ENCODE measurements around the gene KCTD3.
A peak's percentile ranks its signal among the peaks of the same experiment; 100 is the strongest.

The KCTD3 gene

DNA sequence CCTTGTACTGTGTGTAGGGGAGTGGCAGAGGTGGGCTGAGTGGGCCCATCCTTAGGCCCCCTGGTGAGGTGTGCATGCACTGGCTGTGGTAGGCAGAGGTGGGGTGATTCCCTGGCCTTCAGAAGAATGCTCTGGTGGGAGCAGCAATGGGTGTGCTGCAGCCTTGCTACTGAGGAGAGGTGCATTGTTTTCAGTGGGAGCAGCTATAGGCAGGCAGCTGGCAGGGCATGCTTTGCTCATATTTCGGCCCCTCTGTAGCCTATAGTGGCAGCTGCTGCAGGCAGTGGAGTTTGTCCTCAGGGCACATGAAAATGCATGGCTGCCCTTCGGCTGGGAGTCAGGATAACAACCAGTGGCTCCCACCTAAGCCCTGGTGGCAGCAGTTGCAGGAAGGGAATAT, 10.1 kb upstream of the KCTD3 start:
- DNase-seq (ENCODE audit: low read depth, low spot score) = no peak

GRCh38 chr1:215557504-215557903, 9.6 kb upstream of the KCTD3 start:
- DNase-seq (ENCODE audit: low read depth, low spot score) = no peak

GRCh38 chr1:215557992-215558626, 9.0 kb upstream of the KCTD3 start:
- no peak for DNase-seq (ENCODE audit: low read depth, low spot score)

DNA sequence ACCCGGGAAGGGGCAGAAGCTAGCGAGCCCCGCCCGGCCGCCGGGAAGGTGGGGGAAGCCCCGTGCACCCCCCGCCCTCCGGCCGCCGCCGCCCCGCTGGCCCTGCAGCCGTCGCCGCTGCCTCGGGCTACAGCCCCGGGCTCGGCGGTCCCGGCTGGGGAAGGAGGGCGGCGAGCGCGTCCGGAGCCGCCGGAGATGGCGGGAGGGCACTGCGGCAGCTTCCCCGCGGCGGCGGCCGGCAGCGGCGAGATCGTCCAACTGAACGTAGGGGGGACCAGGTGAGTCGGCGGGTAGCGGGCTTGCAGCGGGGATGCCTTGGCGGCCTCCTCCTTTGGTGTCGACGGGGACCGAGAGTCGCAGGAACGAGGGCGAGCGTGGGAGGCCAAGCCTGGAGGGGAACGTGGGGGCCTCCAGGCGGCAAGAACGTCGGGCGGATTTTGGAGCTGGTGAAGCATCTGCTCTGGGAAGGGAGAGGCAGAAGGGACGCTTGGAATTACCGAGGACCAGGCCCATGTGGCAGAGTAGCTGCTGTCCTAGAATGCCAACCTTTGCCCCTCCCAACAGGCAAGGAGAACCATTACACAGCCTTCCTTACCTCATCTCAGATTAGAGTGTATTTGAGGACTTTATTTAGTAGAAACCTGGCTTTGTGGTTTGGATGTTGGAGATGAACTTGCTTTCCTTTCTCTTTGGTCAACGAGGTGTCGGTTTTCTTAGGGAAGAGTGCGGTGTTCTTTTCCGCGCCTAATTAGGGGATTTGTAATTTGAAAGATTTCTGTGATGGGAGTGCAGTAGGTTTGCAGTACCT, 591 bp downstream of the KCTD3 start:
- DNase-seq (ENCODE audit: low read depth, low spot score) = peak; percentile 71

- DNase-seq (ENCODE audit: low read depth, low spot score) = no peak
Measured at GRCh38 chr1:215568299-215568692, 1.2 kb downstream of the KCTD3 start.

DNA sequence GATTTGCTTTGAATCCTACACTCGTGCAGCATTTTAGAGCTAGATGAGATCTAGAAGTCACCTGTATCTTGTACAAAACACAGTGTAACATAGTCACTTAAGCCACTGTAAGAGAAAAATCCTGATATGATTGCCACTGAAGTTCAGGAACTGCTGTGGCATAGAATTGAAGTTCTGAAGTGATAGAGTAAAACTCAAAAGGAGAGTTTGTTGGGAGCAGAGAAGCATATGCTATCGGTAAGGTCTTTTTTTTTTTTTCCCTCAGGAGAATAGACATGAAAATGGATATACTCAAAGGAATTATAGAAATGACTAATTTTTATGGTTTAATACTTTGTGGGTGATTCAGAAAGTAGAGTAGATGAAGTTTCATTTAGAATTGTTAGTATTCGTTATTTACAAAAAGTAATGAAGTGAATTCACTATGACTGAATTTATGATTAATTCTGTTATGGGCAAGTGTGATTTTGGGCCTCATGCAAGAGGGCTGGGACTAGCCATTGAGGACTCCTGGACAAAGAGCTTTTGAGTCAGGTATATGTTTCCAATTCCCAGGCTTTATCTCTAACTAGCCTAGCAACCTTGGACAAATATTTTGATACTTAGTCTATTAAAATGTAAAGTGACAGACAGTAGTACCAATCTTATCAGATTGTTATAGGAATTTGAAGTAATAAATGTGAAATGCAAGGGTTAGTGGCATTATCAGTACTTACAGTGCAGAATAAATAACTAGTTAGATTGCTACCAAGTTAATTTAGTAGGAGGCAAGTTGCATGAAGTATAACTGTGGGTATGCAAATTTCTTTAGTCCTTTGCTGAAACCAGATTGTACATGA, 3.1 kb downstream of the KCTD3 start:
- DNase-seq (ENCODE audit: low read depth, low spot score) = no peak

GRCh38 chr1:215581896-215582295, 14.8 kb downstream of the KCTD3 start:
- no peak for DNase-seq (ENCODE audit: low read depth, low spot score)

DNA sequence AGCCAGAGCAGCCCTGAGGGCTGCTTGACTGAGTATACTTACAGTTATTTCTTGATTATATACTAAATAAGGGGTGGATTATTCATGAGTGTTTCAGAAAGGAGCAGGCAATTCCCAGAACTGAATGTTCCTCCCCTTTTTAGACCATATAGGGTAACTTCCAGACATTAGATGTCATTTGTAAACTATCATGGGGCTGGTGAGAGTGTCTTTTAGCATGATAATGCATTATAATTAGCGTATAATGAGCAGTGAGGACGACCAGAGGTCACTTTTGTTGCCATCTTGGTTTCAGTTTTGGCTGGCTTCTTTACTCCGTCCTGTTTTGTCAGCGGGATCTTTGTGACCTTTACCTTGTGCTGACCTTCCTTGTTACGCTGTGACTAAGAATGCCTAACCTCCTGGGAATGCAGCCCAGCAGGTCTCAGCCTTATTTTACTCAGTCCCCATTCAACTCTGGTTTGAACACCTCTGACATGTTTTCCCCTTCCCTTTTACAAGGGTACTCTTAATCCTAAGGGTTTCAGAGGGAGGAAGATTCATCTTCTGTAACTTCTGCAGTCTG, 16.2 kb downstream of the KCTD3 start:
- peak; percentile 72 for DNase-seq (ENCODE audit: low read depth, low spot score)

DNA sequence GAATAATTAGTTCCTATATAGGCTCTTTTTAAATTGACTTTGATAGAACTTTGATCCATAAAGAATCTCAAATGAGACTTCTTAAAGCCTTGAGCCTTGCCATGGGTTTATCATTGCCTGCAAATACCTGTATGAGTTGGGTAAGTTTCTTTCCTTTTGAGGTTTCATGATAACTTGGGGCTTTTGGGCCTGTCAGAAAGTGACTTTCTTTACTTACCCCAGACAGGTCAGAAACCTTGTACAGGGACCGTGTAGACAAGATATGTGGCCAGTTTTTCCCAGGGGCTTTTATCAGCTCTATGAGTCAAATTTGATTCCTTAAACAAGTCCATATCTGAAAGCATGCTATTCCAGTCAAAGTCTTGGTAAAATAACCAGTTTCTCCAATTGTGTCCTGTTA, 17.3 kb downstream of the KCTD3 start:
- DNase-seq (ENCODE audit: low read depth, low spot score) = no peak

DNA sequence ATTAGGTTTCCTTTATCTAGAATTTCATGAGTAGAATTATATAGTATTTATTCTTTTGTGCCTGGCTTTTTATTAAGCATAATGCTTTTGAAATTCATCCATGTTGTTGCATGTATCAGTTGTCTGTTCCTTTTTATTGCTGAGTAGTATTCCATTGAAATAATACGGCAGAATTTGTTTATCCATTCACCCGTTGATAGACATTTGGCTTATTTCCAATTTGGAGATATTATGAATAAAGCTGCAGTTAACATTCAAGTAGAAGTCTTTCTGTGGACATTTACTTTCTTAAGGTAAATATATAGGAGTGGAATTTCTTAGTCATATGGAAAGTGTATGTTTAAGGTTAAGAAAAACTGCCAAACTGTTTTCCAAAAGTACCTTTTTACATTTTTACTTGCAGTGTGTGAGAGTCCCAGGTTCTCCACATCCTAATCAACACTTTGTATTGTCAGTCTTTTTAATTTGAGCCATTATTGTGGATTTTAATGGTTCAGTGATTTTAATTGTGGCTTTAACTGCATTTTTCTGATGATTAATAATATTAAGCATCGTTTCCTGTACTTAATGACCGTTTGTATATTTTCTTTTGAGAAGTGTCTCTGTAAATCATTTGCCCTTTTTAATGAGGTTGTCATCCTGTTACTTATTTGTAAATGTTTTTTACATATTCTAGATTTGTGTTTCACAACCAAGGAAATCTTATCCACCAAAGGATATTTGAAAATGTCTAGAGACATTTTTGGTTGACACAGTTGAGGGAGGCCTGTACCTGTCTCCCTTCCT, 22.7 kb downstream of the KCTD3 start:
- no peak for DNase-seq (ENCODE audit: low read depth, low spot score)

- no peak for DNase-seq (ENCODE audit: low read depth, low spot score)
Measured at GRCh38 chr1:215590779-215591491, 23.8 kb downstream of the KCTD3 start.

DNA sequence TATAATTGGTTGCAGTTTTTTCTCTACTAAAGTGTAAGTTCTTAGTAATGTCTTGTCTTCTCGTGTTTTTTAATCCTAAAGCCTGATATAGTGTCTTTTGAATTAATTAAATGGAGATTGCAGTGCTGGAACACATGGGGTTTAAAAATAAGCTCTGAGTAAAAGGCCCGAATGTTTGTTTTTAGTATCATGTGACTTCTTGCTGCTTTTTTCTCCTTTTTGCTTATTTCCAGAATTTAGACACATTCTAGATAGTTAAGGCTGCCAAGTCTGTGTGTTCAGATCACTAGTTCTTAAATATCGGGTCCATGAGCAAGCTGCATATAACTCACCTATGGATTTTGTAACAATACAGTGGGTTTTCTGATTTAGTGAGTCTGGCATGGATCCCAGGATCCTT, 27.5 kb downstream of the KCTD3 start:
- DNase-seq (ENCODE audit: low read depth, low spot score) = no peak

DNA sequence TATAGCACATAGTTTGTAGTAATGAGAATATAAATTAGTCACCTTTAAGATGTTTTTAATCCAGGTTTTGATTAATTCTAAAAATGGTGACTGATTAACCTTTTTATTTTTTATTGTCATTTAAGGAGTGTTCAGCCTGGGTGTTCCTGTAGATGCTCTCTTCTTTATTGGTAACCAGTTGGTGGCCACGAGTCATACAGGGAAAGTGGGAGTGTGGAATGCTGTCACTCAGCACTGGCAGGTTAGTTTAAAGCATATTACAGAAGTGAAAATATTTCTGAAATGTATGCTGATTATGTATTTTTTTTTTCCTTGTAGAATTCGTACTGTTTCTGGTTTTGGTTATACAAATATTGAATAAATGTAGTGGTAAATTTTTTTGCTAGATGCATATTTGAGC, 28.1 kb downstream of the KCTD3 start:
- DNase-seq (ENCODE audit: low read depth, low spot score) = no peak

- no peak for DNase-seq (ENCODE audit: low read depth, low spot score)
Measured at GRCh38 chr1:215597961-215598360, 30.9 kb downstream of the KCTD3 start.

GRCh38 chr1:215599418-215600074, 32.4 kb downstream of the KCTD3 start:
- no peak for DNase-seq (ENCODE audit: low read depth, low spot score)

- DNase-seq (ENCODE audit: low read depth, low spot score) = no peak
Measured at GRCh38 chr1:215600258-215600792, 33.2 kb downstream of the KCTD3 start.

DNA sequence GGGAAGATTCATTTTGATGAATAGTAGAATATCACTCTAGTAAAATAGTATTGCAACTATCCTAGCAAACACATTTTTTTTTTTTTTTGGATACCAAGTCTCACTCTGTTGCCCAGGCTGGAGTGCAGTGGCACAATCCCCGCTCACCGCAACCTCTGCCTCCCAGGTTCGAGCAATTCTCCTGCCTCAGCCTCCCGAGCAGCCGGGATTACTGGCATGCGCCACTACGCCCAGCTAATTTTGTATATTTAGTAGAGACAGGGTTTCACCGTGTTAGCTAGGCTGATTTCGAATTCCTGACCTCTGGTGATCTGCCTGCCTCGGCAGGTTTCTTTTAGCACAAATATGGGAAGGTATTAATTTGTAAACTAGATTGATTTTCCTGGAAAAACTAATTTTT, 33.8 kb downstream of the KCTD3 start:
- no peak for DNase-seq (ENCODE audit: low read depth, low spot score)

GRCh38 chr1:215601276-215601675, 34.2 kb downstream of the KCTD3 start:
- DNase-seq (ENCODE audit: low read depth, low spot score) = no peak

GRCh38 chr1:215603319-215603718, 36.2 kb downstream of the KCTD3 start:
- DNase-seq (ENCODE audit: low read depth, low spot score) = no peak

All from ELF-1 (cell line).